HCT116 (cell line): Measurements from ENCODE around the gene ANXA7. TPM values are rescaled to one million over a fixed set of nuclear protein-coding genes. Genes with fewer than 3 reads are reported as not detected.

Experiments used
- ATAC-seq: fragments of 200-7000 bp; cut with Tn5 transposase; 2 replicates; pipeline ENCODE4 v1.9.1; 2020; ENCODE audit warnings: mild to moderate bottlenecking, moderate library complexity
- BruUV-seq: library from RNA; stranded (reverse); fragments of 400-500 nt; replicated peaks from 2 replicates; lab custom pipeline; 2021; lab: Mats Ljungman, UMichigan
- CTCF ChIA-PET: fragments of 300-600 bp; sonication (Branson Sonifier 250); formaldehyde crosslinking; loops from one replicate; lab custom pipeline; 2021; ENCODE audit warnings: antibody characterized with exemption; lab: Charles Lee
- POLR2A ChIA-PET: fragments of 300-600, 350-600 bp; sonication (Branson Sonifier 250); formaldehyde crosslinking; loops from one replicate; lab custom pipeline; 2021; ENCODE audit warnings: antibody characterized with exemption; lab: Charles Lee
- RAD21 ChIA-PET, 2 experiments: fragments of 300-600 bp; sonication (Branson Sonifier 250); formaldehyde crosslinking; loops; one replicate each; lab custom pipeline; 2023; ENCODE audit warnings: low total read pairs in 2 of 2; ENCODE audit not compliant: uncharacterized antibody in 2 of 2, unreplicated experiment in 2 of 2, low non-redundant PET in 1 of 2; lab: Charles Lee
- DNase-seq: peaks from one replicate; pipeline ENCODE4 v3.0.0-alpha.2; 2010; ENCODE audit warnings: low read depth, low spot score
- H2AFZ ChIP-seq: fragments of 200-600 bp; shearing (Covaris generic), sonication (generic); 2 replicates; pipeline ENCODE4 v1.6.1; 2017; ENCODE audit warnings: low read depth, mixed run types, mixed read lengths, antibody characterized with exemption, low read length; ENCODE audit not compliant: poor library complexity, severe bottlenecking
- H3K27ac ChIP-seq: 2 replicates; pipeline ENCODE4 v1.5.1; 2012; ENCODE audit warnings: low read depth, low read length
- H3K27me3 ChIP-seq: fragments of 200-600 bp; sonication (generic); 2 replicates; pipeline ENCODE4 v1.6.1; 2016; ENCODE audit warnings: mixed run types, low read length, mixed read lengths; ENCODE audit not compliant: insufficient read depth
- H3K36me3 ChIP-seq, 2 experiments: fragments of 200-500 bp in 1 of 2; fragments of 200-600 bp in 1 of 2; sonication (Bioruptor generic) in 1 of 2; sonication (generic) in 1 of 2; 2 replicates each; pipeline versions ENCODE4 v1.5.1 to v1.6.1; 2014 to 2016; ENCODE audit warnings: low read length in 2 of 2, inconsistent platforms in 1 of 2, mixed read lengths in 1 of 2, mixed run types in 1 of 2; ENCODE audit not compliant: insufficient read depth in 2 of 2, control insufficient read depth in 1 of 2
- H3K4me1 ChIP-seq, 2 experiments: fragments of 200-600 bp in 1 of 2; sonication (generic) in 1 of 2; 2 replicates each; pipeline versions ENCODE4 v1.5.1 to v1.6.1; 2012 to 2017; ENCODE audit warnings: low read length in 2 of 2, inconsistent platforms in 1 of 2, mild to moderate bottlenecking in 1 of 2, mixed read lengths in 1 of 2, mixed run types in 1 of 2, moderate library complexity in 1 of 2; ENCODE audit not compliant: insufficient read depth in 2 of 2, control insufficient read depth in 1 of 2
- H3K4me2 ChIP-seq: fragments of 200-600 bp; sonication (generic); 2 replicates; pipeline ENCODE4 v1.6.1; 2017; ENCODE audit warnings: mixed run types, low read length, mixed read lengths
- H3K4me3 ChIP-seq, 2 experiments: fragments of 200-600 bp in 1 of 2; sonication (generic) in 1 of 2; replicated peaks in 1 of 2; 2 replicates each; pipeline ENCODE4 v1.5.1; 2011 to 2016; ENCODE audit warnings: low read length in 2 of 2, control low read depth in 1 of 2, low read depth in 1 of 2, mild to moderate bottlenecking in 1 of 2, mixed read lengths in 1 of 2, mixed run types in 1 of 2
- H3K79me2 ChIP-seq: fragments of 200-600 bp; sonication (generic); 2 replicates; pipeline ENCODE4 v1.6.1; 2017; ENCODE audit warnings: mild to moderate bottlenecking, mixed run types, low read length, moderate library complexity, mixed read lengths; ENCODE audit not compliant: insufficient read depth
- H3K9ac ChIP-seq: fragments of 200-600 bp; sonication (generic); 2 replicates; pipeline ENCODE4 v1.6.1; 2016; ENCODE audit warnings: low read length, mixed read lengths
- H3K9me2 ChIP-seq: fragments of 200-600 bp; sonication (generic), shearing (Covaris generic); 2 replicates; pipeline ENCODE4 v1.6.1; 2017; ENCODE audit warnings: mixed run types, mild to moderate bottlenecking, moderate library complexity; ENCODE audit not compliant: insufficient read depth
- H3K9me3 ChIP-seq, 2 experiments: fragments of 200-500 bp in 1 of 2; fragments of 200-600 bp in 1 of 2; sonication (Bioruptor generic) in 1 of 2; sonication (generic) in 1 of 2; 2 replicates each; pipeline ENCODE4 v1.6.1; 2014 to 2017; ENCODE audit warnings: low read length in 2 of 2, mixed read lengths in 2 of 2, inconsistent platforms in 1 of 2, low read depth in 1 of 2, mild to moderate bottlenecking in 1 of 2, mixed run types in 1 of 2, moderate library complexity in 1 of 2; ENCODE audit not compliant: control insufficient read depth in 1 of 2, insufficient read depth in 1 of 2
- H4K20me1 ChIP-seq: fragments of 200-600 bp; sonication (generic), shearing (Covaris generic); 2 replicates; pipeline ENCODE4 v1.6.1; 2017; ENCODE audit warnings: mixed run types, mild to moderate bottlenecking, moderate library complexity; ENCODE audit not compliant: insufficient read depth
- ATF3 ChIP-seq: IDR thresholded peaks from 2 replicates; pipeline ENCODE4 v1.6.1; 2012
- CEBPB ChIP-seq: IDR thresholded peaks from 2 replicates; pipeline ENCODE4 v1.6.1; 2012; ENCODE audit warnings: low read depth
- EGR1 ChIP-seq: IDR thresholded peaks from 2 replicates; pipeline ENCODE4 v1.6.1; 2012; ENCODE audit warnings: low read depth
- ELF1 ChIP-seq: IDR thresholded peaks from 2 replicates; pipeline ENCODE4 v1.6.1; 2012; ENCODE audit warnings: low read depth, borderline replicate concordance
- EZH2 ChIP-seq: fragments of 200-600 bp; sonication (generic); IDR thresholded peaks from 2 replicates; pipeline ENCODE4 v1.6.1; 2017; ENCODE audit warnings: antibody characterized with exemption, mixed run types
- EZH2phosphoT487 ChIP-seq: fragments of 200-600 bp; IDR thresholded peaks from 2 replicates; pipeline ENCODE4 v1.6.1; 2018; ENCODE audit warnings: antibody characterized with exemption, borderline replicate concordance
- FOSL1 ChIP-seq: IDR thresholded peaks from 2 replicates; pipeline ENCODE4 v1.6.1; 2012; ENCODE audit warnings: low read depth
- JUND ChIP-seq: IDR thresholded peaks from 2 replicates; pipeline ENCODE4 v1.6.1; 2012
- POLR2A ChIP-seq: IDR thresholded peaks from 2 replicates; pipeline ENCODE4 v1.7.0; 2011; ENCODE audit warnings: borderline replicate concordance; ENCODE audit not compliant: insufficient read depth, insufficient read length; ENCODE audit errors: extremely low read depth
- RAD21 ChIP-seq: IDR thresholded peaks from 2 replicates; pipeline ENCODE4 v1.6.1; 2012; ENCODE audit warnings: low read depth, mild to moderate bottlenecking
- SIN3A ChIP-seq: IDR thresholded peaks from 2 replicates; pipeline ENCODE4 v1.6.1; 2012; ENCODE audit warnings: low read depth
- SRF ChIP-seq: IDR thresholded peaks from 2 replicates; pipeline ENCODE4 v1.6.1; 2012; ENCODE audit warnings: low read depth
- YY1 ChIP-seq: IDR thresholded peaks from 2 replicates; pipeline ENCODE4 v1.6.1; 2011; ENCODE audit warnings: low read length, low read depth, moderate library complexity, mild to moderate bottlenecking; ENCODE audit not compliant: insufficient replicate concordance; ENCODE audit errors: extremely low read depth
- ZBTB33 ChIP-seq: IDR thresholded peaks from 2 replicates; pipeline ENCODE4 v1.6.1; 2011; ENCODE audit warnings: mild to moderate bottlenecking, low read length, moderate library complexity; ENCODE audit not compliant: insufficient replicate concordance; ENCODE audit errors: extremely low read depth
- ZFX ChIP-seq: fragments of 450-650 bp; IDR thresholded peaks from 2 replicates; pipeline ENCODE4 v1.6.1; 2017
- intact Hi-C: fragments of 100-400 bp; cut with micrococcal nuclease; formaldehyde crosslinking; loops from 2 replicates; pipeline ENCODE4 v1.10.0; 2022
- total RNA-seq: library from RNA; stranded (reverse); gene quantifications from one replicate; pipeline ENCODE4 v1.2.1, GENCODE V29; 2021; ENCODE audit not compliant: unreplicated experiment
- TF ChIP-seq, protein P1 (sequence below): IDR thresholded peaks from 2 replicates; pipeline ENCODE4 v1.6.1; 2012

Gene ANXA7
- total RNA-seq, 1 experiment from 2014 or later, result 105 TPM

DNA sequence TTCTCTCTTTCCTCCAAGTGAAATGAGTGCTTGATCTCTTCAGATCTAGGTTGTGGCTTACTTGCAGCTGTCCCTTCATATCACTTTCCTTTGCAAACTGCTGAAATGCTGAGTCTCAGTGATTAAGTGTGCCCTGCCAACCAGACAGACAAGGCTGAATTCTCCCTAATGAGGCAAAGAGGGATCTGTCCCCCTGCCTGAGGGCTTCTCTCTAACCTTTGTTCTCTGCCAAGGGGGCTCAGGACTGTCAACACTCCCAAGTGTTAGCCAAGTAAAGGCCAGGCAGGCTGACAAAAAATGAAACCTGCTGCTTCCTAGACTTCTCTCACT lies 19.6 kb upstream of the ANXA7 start, which contains the start of gene MSS51:
TSS of gene MSS51 (minus strand) at position 24 of the 330 bp plus-strand sequence. CDS start 5,277 bp downstream, outside the sequence.
- no peak within 1 kb of the TSS for H3K27ac ChIP-seq
- ATAC-seq, result no peak
- H3K27me3 ChIP-seq, result no peaks in the 10 kb centered on the region
- no peaks in the 10 kb centered on the region for H4K20me1 ChIP-seq
- no peak for DNase-seq
- no peaks in the 10 kb centered on the region for H3K79me2 ChIP-seq
- peaks cover 4 to 7% of the 10 kb centered on the region in 2 experiments; a peak in 1 of 4 replicates for H3K36me3 ChIP-seq
- H3K4me1 ChIP-seq, result no peaks in the 10 kb centered on the region
- H3K4me2 ChIP-seq, result no peak within 1 kb of the TSS
- RAD21 ChIA-PET, result no interaction called here
- no peak within 1 kb of the TSS for H2AFZ ChIP-seq
- no peaks in the 10 kb centered on the region for H3K9me2 ChIP-seq
- POLR2A ChIA-PET, result no interaction called here
- H3K9me3 ChIP-seq, result no peaks in the 10 kb centered on the region
- CTCF ChIA-PET, result no interaction called here
- intact Hi-C loops, result no loop called here
- no peak within 1 kb of the TSS for H3K9ac ChIP-seq
- BruUV-seq, result no TSS peak
- no peak within 1 kb of the TSS for H3K4me3 ChIP-seq
- no peak for TF ChIP-seq ELF1
- no peak for TF ChIP-seq ATF3
- TF ChIP-seq CEBPB, result no peak
- no peak for TF ChIP-seq ZFX
- TF ChIP-seq EZH2, result no peak
- no peak for TF ChIP-seq EZH2phosphoT487
- TF ChIP-seq RAD21, result no peak
- TF ChIP-seq, protein P1, sequence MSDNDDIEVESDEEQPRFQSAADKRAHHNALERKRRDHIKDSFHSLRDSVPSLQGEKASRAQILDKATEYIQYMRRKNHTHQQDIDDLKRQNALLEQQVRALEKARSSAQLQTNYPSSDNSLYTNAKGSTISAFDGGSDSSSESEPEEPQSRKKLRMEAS, result no peak
- no peak for TF ChIP-seq POLR2A
- no peak for TF ChIP-seq FOSL1
- TF ChIP-seq EGR1, result no peak
- TF ChIP-seq ZBTB33, result no peak
- no peak for TF ChIP-seq SRF
- TF ChIP-seq YY1, result no peak
- TF ChIP-seq SIN3A, result no peak
- TF ChIP-seq JUND, result no peak
